ENCODE data around the gene TWF1. TPM values are rescaled to one million over a fixed set of nuclear protein-coding genes. Genes with fewer than 3 reads are reported as not detected.

Gene TWF1
- total RNA-seq, 1 experiment from 2014 or later, result 201 TPM

Other genes with a start within 250 kb of the TWF1 start
- gene PUS7L, start 47.5 kb downstream of the TWF1 start, total RNA-seq (2014; rRNA removed; shearing (Covaris generic)), result 17.2 and 24.7 TPM in 2 replicates
- 13.9 and 16.8 TPM in 2 replicates for gene IRAK4, start 47.4 kb downstream of the TWF1 start, total RNA-seq (2014; rRNA removed; shearing (Covaris generic))
- gene TMEM117, start 29.8 kb upstream of the TWF1 start, total RNA-seq (2014; rRNA removed; shearing (Covaris generic)), result 9.1 and 12.2 TPM in 2 replicates

All from A172 (cell line).